Adrenal gland (tissue), 5 donors: ENCODE data around the gene GPR153.

Source experiments
- CTCF ChIP-seq, 6 experiments: fragments of 450-650 bp in 4 of 6; fragments of 200-600 bp in 2 of 6; sonication (generic) in 1 of 6; IDR thresholded peaks; 1 replicate in 5 of 6; 2 replicates in 1 of 6; pipeline versions ENCODE4 v1.5.1 to v1.8.0; 2016 to 2021; ENCODE audit warnings: antibody characterized with exemption in 6 of 6, mild to moderate bottlenecking in 2 of 6, moderate library complexity in 1 of 6
- POLR2A ChIP-seq, 2 donors: fragments of 450-650 bp; IDR thresholded peaks; one replicate each; pipeline ENCODE4 v1.6.1; 2017; ENCODE audit warnings: antibody characterized with exemption in 2 of 2, mild to moderate bottlenecking in 2 of 2, moderate library complexity in 1 of 2
- donor health status: DM: no; HTN: no; CAD: no.

- TF ChIP-seq CTCF (IDR thresholded peaks at IDR 0.05), result no peak
- TF ChIP-seq POLR2A (IDR thresholded peaks at IDR 0.05), result no peak
Observed at GRCh38 chr1:6247651-6248050, 13.2 kb downstream of the GPR153 start.
